Measurements from ENCODE around the gene PCCB.
"Not testable (repeated sequence)": the region's sequence is repeated elsewhere in the genome, so short reads cannot be mapped to it uniquely, and the experiment has no call there.

Gene PCCB

DNA sequence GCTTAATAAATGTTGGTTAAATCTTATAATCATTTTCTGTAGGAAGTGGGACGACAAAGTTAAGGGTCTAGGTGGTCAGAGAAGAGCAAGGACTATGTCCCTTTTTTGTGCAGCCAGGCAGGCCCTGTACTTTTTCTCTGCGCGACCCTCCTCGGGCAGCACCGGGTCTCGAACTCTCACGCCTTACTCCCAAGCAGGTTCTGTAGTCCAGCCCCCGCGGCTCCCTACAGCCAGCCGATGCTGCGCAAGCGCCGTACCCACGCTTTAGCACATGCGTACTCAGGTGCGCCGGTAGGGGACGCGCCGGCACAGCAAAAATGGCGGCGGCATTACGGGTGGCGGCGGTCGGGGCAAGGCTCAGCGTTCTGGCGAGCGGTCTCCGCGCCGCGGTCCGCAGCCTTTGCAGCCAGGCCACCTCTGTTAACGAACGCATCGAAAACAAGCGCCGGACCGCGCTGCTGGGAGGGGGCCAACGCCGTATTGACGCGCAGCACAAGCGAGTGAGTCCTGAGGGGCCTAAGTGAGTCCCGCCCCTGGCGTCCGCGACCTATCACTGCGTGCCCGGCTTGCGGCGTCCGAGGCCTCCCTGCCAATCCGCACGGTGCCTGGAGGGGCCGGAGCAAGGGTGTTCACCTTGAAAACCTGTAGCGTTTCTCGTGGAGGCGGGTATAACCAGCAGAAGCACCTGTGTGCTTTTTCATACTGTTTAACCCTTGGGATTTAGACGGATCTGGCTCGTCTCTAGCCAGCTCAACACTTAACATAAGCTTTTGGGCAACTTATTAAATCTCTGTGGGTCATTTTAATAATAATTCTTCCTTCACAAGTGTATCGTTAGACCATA lies at the start of gene PCCB:
TSS of gene PCCB (plus strand) at position 282 of the 844 bp plus-strand sequence. CDS start at position 318, 36 bp downstream.
- DNase-seq (ENCODE audit: low read depth): peak; percentile 89

DNA sequence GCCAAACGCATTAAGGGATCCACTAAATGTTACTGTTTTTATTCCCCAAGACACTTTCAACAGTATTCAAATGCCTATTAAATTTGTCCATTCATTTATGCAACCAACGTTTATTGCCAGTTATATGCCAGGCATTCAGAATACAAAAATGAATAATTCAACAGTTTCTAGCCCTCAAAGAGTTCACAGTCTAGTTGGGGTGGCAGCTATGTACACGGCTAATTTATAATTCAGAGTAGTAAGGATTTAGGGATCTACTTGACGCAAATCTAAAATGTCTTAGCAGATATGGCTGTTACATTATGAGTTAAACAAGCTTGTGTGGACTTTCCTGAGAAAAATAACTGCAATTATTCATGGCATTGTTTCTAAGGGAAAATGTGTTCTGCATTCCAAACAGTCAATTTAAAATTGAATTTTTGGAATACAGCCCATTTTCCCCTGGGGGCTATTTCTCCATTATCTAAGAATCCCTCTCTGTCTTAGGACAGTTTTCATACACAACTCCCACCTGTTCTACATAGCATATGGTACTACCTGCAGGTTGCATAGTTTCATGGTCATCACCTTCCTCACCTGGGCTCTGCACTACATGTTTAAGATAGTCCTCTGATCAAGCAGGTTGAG lies 42.5 kb upstream of the PCCB start:
- DNase-seq (ENCODE audit: low read depth): no peak

DNA sequence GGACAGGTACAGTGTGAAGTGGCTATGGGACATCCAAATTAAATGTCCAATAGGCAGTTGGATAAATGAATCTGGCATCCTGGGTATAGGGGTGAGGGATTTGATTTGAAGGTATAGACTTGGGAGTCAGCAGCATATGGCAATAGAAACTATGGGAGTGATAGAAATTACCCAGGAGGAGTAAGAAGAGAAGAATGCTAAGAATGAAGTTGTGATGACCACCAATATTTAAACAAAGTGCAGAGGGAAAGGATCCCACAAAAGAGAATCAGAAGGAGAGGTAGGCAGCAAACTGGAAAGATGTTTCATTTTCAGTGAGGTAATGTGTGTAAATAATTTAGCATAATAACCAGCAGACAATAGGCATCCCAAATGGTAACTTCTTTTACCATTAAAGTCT lies 40.2 kb upstream of the PCCB start:
- no peak for DNase-seq (ENCODE audit: low read depth)

DNA sequence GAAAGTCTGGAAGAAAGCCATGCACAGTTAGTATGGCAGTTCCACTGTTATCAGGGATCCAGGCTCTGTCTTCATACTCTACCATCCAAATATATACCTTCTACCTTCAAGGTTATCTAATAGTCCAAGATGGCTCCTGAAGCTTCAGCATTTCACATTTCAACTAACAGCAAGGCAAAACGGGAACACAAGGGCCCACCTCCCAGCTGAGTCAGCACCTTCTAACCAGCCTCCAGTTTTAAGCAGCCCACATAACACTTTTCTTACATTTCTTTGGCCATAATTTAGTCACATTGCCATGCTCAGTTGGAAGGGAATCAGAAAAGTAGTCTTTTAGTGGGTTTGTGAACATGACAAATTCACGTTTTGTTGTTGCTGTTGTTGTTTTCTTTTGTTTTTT lies 38.6 kb upstream of the PCCB start:
- no peak for DNase-seq (ENCODE audit: low read depth)

DNA sequence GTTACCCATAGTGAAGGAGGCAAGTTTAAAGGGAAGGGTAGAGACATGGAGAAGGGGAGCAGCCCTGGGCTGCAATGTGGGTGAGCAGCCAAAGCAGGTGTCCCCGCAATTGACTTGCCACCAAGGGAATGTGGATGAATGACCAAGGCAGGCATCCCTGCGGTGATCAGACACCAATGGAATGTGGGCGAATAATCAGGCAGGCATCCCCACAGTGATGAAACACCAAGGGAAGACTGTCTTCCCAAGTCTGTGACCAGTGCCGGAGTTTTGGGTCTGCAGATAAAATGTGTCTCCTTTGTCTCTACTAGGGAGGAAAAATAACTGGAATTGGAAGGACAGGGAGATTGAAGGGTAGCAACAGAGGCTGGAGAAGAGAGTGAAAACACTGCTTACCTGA lies 27.4 kb upstream of the PCCB start:
- not testable (repeated sequence) for DNase-seq (ENCODE audit: low read depth)

DNA sequence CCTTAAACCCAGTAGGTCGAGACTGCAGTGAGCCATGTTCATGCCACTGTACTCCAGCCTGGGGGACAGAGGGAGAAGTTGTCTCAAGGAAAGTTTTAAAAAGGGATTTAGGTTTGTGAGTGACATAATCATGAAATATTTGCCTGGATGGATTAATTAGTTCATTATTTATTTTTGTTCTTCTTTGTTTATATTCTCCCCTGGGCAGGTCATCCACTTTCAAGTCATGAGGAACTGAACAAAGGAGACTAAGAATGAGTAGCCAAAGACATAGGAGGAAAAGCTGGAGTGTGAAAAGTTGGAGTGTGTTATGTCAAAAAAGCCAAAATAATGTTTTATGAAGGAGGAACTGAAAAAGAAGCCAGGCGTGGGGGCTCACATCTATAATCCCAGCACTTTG lies 17.7 kb upstream of the PCCB start:
- no peak for DNase-seq (ENCODE audit: low read depth)

DNA sequence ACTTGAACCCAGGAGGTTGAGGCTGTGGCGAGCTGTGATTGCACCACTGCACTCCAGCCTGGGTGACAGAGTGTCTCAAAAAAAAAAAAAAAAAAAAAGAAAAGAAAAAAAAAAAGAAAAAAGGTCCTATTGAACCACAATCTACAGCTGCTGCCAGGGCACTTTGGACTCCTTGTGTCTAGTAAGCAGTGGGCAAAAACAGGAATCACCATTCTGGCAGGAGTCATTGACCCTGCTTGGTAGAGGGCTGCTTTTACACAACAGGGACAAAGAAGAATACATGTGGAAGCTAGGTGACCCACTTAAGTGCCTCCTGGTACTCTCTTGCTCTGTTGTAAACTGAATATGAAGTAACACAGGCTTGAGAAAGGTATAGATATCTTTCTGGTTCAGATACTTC lies 14.6 kb upstream of the PCCB start:
- DNase-seq (ENCODE audit: low read depth): no peak

DNA sequence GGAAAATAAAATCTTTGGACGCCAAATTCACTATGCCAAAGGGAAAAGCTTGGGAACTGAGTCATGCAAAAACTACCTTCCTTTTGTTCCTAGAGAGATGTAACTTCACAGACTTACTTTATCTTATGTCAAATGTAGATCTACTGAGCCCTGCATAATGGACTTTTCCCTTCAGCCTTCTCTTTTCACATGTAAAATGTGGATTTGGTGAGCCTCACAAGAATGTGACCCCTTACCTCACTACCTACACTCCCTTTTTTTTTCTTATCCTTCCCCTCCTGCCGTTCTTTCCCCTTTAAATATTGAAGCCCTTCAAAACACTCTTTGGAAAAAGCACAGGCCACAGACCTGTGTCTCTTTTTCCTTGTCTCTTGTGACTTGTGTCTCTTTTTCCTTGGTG lies 14.0 kb upstream of the PCCB start:
- no peak for DNase-seq (ENCODE audit: low read depth)

DNA sequence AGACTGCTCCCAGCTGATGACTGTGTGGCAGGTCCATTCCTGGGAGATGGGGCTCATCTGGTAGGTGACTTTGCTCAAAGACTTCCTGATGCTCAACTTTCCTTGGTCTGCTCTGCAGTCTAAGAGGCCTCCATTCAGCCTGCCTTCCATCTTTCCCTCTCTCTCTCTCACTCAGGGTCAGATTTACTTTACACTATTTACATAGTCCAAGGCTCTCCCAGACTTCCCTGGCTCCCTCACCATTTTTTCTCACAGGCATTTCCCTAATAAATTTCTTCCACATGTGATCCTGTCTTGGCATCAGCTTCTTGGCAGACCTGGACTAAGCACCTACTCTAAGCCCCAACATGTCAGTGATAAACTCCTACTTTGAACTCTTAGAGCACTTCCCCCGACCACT lies 13.0 kb upstream of the PCCB start:
- DNase-seq (ENCODE audit: low read depth): no peak

DNA sequence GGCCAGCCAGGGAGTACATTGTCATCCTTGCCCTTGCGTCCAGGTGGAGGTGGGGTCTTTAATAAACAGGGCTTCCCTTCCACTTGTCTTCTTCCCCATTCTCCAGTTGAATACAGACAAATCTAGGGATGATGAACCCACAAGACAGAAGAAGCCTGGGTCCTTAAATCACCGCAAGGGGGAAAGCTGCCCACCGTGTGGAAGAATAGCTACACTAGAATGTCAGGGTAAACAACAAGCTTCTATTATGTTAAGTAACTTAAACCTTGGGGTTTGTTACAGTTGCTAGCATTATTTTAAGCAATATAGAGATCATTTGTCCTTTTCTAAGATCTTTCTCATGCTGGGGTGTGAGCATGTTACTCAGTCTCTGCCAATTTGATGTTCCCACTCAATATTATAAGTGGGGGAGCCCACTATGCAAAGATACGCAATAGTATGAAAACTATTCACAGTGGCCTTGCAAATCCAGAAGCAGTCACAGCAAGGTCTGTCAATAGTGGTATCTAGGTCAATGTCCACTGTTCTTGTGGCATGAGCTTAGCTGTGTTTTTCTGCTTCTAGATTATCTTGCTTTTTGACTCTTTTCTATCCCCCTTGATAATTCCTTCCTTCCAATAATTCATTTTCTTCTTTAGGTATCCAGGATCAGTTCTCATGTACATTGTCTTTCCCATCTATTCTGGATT lies 12.0 kb upstream of the PCCB start:
- no peak for DNase-seq (ENCODE audit: low read depth)

DNA sequence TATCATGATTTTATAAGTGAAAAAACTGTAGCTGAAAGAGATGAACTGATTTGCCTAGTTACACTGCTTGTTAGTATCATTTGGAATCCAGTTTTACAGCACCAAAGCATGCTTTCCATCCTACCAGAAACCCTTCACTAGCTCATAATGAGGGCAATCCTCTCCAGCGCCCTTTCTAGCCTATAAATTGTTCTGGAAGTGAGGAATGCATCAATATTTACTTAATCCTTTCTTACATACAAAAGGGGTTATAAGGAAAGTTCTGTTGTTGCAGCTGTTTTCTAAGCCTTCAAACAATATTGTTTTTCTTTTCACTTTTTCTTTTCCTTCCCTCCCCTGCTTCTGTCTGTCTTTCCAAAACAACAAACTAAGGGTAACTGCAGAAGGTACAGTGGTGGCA lies 11.0 kb upstream of the PCCB start:
- DNase-seq (ENCODE audit: low read depth): no peak

DNA sequence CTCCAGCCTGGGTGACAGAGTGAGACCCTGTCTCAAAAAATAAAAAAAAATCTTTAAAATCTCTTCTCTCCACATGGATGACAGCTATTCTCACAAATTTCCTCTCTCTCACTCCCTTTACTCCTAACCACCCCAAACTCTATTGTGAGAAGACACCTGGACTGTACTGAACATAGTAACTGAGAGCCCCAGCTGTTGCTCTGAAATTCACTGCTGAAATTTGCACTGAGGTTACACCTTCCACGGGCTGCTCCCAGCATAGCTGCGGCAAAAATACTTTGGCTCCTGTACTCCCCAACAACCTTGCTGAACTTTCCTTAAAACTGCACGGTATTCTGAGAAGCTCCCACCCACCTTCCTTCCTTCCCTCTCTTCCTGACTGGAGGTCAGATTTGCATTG lies 4.4 kb upstream of the PCCB start:
- no peak for DNase-seq (ENCODE audit: low read depth)

DNA sequence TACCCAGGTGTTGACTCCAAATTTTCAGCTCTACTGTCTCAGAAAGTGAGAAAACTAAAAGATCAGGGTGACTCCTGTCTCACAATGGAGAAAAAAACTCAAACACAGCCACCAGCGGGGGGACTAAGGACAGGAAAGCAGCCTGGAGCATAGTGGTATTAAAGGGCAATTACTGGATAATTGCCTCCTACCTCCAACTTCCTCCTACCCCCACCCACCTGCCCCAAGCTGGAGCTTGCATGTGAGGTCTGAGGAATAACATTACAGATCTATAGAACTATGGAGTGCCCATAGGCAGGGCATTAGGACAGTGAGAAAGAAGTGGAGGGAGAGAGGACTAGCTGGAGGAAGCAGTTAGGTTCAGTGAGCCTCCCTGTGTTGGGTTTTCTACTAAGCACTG lies 2.7 kb upstream of the PCCB start:
- DNase-seq (ENCODE audit: low read depth): no peak

DNA sequence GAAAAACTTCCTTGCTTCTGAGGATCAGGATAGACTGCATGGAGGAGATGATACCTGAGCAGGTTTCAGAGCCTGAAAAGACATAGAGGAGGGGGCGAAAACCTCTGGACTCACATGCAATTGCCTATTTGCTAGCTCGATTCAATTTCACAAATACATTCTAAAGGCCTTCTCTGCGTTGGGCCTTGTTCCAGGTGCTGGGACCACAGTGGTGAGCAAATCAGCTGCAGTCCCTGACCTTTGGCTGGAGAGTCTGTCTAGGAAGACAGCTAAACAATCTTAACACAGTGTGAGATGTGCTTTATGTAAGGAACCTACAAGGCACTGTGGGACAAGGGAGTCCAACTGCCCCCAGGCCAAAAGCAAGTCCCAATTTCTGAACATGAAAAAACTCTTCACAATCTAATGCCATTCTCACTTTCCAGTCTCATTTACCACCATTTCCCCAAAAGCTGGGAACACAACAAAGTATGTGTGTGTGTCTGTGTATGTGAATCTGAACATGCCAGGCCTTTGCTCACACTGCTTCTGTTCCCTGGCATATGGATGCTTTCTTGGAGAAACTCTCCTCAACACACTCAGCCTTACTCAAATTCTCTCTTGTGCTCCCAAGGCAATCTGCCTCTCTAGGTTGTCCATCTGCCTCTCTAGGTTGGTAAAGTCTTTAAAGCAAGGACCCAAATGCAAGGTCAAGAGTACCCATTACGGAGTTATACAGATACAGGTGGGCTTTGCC lies 2.1 kb upstream of the PCCB start:
- DNase-seq (ENCODE audit: low read depth): no peak

DNA sequence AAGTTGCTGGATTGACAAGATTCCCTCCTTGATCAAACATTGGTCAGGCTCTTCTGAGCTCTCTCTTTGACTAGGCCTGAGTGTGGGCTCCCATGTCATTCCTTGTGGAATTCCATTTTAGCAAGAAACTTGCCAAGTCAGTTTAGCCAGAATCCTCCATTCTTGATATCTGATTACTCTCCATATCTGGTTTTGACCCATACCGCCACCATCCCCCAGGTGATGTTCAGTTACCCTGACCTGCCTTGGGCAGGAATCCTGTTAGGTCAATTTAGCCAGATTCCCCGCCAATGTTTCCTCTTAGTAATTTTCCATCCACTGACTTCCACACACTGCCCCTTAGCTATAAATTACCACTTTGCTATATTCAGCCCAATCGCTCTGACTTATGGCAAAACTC lies 1.0 kb upstream of the PCCB start:
- no peak for DNase-seq (ENCODE audit: low read depth)

DNA sequence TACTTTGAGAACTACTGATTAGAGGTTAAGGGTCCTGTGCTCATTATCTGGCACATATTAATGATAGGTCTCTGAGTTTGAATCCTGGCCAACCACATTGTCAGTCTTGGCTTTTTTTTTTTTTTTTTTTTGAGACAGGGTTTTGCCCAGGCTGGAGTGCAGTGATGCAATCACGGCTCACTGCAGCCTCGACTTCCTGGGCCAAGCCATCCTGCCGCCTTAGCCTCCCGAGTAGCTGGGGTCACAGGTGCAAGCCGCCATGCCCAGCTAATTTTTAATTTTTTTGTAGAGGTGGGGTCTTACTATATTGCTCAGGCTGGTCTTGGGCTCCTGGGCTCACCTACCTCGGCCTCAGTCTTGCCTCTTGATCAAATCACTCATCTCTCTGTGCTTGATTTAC lies 547 bp upstream of the PCCB start:
- DNase-seq (ENCODE audit: low read depth): no peak

DNA sequence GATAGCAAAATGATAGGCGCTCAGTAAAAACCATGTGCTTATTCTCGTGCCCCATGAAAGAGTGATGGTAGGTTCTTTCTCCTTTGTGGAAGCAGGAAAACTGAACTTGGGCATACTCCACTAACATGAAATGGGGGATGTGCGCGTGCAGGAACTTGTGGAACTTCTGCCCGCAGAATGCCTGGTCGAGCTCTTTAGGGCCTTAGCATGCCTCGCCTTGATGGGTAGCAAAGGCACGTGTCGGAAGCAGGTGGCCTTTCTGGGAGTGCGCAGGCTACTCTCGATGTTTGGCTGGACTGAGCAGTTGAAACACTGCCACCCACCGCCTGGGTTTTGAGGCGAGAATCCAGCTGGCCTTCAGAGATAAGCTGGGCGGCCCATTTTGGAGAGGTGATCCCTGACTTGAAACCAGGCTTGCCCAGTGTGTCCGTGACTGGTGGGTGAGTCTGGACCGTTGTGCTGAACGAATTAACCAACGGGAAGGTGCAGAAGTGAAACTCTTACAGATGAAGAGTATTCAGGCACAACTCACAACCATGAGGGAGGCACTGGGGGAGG lies 842 bp downstream of the PCCB start:
- peak; percentile 1 for DNase-seq (ENCODE audit: low read depth)

DNA sequence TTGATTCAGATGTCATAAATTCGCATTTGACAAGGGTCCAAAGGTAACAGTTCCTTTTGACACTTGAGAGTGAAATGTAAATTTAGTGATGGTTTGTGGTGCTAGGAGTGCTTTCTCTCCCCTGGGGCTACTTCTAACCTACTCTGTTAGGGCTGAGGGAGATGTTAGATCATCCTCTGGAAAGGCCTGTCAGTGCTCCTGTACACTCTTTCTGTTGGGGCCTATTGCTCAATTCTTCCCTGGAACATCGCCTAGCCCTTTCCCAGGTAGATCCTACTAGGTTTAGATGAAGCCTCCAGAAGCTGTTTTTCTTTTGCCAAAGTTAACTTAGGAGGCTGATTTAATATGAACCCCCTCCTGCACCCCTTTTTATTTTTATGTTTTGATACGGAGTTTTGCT lies 1.4 kb downstream of the PCCB start:
- no peak for DNase-seq (ENCODE audit: low read depth)

DNA sequence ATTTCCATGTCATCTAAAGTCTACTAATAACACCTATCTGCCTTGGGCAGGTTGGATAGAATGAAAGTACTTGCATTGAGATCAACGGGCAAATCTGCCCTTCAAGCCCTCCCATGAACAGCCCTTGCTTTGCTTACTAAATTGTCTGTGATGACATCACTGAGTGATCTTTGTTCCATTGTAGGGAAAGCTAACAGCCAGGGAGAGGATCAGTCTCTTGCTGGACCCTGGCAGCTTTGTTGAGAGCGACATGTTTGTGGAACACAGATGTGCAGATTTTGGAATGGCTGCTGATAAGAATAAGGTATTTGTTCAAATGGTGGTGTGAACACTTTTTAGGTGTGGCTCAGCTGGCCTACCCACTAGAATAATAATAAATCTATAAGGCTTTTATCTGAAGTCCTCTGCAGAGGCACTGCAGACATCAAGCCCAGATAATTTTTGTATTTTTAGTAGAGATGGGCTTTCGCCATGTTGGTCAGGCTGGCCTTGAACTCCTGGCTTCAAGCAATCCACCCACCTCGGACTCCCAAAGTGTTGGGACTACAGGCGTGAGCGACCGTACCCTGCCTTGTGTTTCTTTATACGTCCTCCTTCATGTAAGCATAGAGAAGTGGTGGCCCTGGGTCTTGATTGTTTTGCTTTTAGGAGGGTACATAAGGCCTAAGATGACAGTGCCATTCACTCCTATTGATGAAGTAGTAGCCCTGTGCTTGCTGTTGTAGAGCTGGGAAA lies 5.7 kb downstream of the PCCB start:
- DNase-seq (ENCODE audit: low read depth): no peak

DNA sequence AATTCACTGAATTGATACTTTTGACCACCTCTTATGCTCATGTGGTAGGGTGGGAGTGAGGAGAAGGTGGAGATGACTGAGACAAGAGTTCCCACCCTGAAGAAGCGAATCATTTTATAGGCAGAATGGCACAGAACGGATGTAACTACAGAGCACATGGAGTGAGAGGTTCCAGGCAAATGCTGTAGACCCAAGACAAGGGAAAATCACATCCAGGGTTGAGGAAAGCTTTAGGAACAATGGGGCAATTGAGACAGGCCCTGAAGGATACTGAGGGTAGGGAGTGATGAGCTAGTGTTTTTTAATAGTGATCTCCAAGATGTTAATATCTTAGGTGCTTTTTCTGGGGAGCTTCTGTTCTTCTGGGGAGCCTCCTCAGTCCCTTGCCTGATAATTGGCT lies 8.1 kb downstream of the PCCB start:
- DNase-seq (ENCODE audit: low read depth): no peak

DNA sequence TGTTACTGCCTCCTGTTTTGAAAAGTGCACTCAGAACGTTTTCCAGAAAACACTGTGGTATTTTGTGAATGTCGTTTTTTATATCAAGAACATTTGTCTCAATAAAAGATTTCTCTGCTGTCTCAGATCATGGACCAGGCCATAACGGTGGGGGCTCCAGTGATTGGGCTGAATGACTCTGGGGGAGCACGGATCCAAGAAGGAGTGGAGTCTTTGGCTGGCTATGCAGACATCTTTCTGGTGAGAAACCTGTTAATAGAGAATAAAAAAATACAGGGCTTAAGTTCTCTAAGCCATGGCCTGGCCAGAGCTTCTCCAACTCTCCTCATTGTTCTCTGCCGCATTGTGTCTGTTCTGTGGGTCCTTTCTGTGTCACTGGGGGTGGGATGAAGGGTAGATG lies 11.7 kb downstream of the PCCB start:
- DNase-seq (ENCODE audit: low read depth): no peak

DNA sequence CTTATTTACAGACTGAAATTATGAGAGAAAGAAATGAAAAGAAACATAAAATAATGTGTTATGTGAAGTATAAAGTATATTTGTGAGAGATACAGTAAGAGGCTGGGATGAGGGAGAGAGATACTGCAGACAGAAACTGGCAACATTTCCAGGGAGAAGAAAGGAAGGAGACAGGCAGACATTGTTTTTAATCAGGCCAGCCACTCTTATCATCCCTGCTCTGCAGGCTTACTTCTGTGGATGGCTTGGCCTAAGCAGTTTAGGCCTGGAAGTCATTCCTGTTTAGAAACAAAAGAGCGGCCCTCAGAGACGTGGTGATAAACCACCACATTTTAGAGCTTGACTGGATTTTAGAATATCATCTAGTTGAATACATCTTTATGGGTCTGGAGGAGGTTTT lies 12.4 kb downstream of the PCCB start:
- DNase-seq (ENCODE audit: low read depth): no peak
